GM23338 (cell line): ENCODE measurements around the gene RRP9.
A peak's percentile ranks its signal among the peaks of the same experiment; 100 is the strongest.

Experiments
- EZH2 ChIP-seq: fragments of 200-600 bp; sonication (generic); IDR thresholded peaks from one replicate; pipeline ENCODE4 v1.8.0; 2017; ENCODE audit warnings: antibody characterized with exemption, mild to moderate bottlenecking, low read depth; ENCODE audit not compliant: unreplicated experiment
- NANOG ChIP-seq: IDR thresholded peaks from 2 replicates; pipeline ENCODE4 v1.6.1; 2016; ENCODE audit warnings: antibody characterized with exemption, borderline replicate concordance
- REST ChIP-seq: IDR thresholded peaks from one replicate; pipeline ENCODE4 v1.6.1; 2018; ENCODE audit warnings: antibody characterized with exemption; ENCODE audit not compliant: unreplicated experiment
- TF ChIP-seq, protein P1 (sequence below), 2 experiments: fragments of 200-600 bp in 1 of 2; sonication (generic) in 1 of 2; conservative IDR thresholded peaks; 2 replicates each; pipeline versions ENCODE4 v1.5.1 to v1.6.1; 2016 to 2017; ENCODE audit warnings: antibody characterized with exemption in 2 of 2, low read depth in 2 of 2, mild to moderate bottlenecking in 2 of 2, moderate library complexity in 1 of 2

DNA sequence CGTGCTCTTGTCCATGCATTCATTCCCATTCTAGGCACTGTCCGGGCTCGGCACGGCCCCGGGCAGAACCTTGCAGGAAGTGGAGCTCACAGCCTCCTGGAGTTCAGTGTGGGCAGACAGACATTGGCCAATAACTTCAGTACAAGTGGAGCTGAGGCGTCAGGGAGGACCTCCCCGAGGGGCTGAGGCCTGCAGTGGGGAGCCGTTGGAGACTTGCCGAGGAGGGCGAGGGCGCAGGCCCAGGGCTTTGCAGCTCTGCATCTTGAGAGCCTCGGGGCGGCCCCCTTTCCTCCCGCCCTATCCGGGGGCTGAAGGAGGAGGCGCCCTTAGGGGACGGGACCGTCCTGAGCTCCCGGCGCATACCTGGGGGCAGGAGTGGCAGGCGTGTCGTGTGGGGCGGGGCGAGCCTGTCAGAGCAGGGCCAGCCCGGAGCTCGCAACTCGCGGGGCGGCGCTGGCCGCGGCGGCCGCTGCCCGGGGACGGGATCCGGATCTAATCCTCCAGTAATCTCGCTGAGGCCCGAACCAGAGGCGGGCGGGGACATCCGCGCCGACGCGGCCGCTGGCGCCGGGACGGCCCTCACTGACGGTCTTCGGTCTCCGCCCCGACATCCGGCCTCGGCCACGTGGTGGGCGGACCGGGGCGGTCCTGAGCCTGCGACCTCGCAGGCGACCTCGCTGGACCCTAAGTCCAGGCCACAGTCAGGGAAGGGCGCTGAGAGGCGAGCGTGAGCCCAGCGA, 41.3 kb upstream of the RRP9 start, which contains the start of gene ACY1:
- TF ChIP-seq EZH2 (no peak), REST (no peak), NANOG (no peak)
- TF ChIP-seq, protein P1, sequence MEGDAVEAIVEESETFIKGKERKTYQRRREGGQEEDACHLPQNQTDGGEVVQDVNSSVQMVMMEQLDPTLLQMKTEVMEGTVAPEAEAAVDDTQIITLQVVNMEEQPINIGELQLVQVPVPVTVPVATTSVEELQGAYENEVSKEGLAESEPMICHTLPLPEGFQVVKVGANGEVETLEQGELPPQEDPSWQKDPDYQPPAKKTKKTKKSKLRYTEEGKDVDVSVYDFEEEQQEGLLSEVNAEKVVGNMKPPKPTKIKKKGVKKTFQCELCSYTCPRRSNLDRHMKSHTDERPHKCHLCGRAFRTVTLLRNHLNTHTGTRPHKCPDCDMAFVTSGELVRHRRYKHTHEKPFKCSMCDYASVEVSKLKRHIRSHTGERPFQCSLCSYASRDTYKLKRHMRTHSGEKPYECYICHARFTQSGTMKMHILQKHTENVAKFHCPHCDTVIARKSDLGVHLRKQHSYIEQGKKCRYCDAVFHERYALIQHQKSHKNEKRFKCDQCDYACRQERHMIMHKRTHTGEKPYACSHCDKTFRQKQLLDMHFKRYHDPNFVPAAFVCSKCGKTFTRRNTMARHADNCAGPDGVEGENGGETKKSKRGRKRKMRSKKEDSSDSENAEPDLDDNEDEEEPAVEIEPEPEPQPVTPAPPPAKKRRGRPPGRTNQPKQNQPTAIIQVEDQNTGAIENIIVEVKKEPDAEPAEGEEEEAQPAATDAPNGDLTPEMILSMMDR (conservative IDR thresholded peaks at IDR 0.05; ENCODE audit: low read depth in 2 of 2) = peak in 1 of 2 experiments; percentile 9; a peak in 1 of 4 replicates
